ENCODE results near the gene TMEFF2.

TMEFF2 gene

GRCh38 chr2:192005211-192005610, 189.5 kb downstream of the TMEFF2 start:
- no peak for DNase-seq

GRCh38 chr2:192004188-192004963, 190.4 kb downstream of the TMEFF2 start:
- DNase-seq = no peak

GRCh38 chr2:192002418-192002817, 192.3 kb downstream of the TMEFF2 start:
- DNase-seq = no peak

- DNase-seq = peak; percentile 80 to 91
Observed at GRCh38 chr2:192000196-192000980, 194.3 kb downstream of the TMEFF2 start.

- no peak for DNase-seq
Observed at GRCh38 chr2:191999101-191999841, 195.5 kb downstream of the TMEFF2 start.

GRCh38 chr2:191995285-191995684, 199.4 kb downstream of the TMEFF2 start:
- no peak for DNase-seq

GRCh38 chr2:191994749-191995148, 200.0 kb downstream of the TMEFF2 start:
- no peak for DNase-seq

- DNase-seq = no peak
Observed at GRCh38 chr2:191991442-191991841, 203.3 kb downstream of the TMEFF2 start.

- DNase-seq = no peak
Observed at GRCh38 chr2:191985740-191986139, 209.0 kb downstream of the TMEFF2 start.

GRCh38 chr2:191983591-191983990, 211.1 kb downstream of the TMEFF2 start:
- DNase-seq = no peak

- no peak for DNase-seq
Observed at GRCh38 chr2:191983186-191983585, 211.5 kb downstream of the TMEFF2 start.

GRCh38 chr2:191981706-191982105, 213.0 kb downstream of the TMEFF2 start:
- no peak for DNase-seq

- DNase-seq = no peak
Observed at GRCh38 chr2:191980483-191980882, 214.2 kb downstream of the TMEFF2 start.

GRCh38 chr2:191979221-191979730, 215.5 kb downstream of the TMEFF2 start:
- DNase-seq = no peak

GRCh38 chr2:191977754-191978153, 217.0 kb downstream of the TMEFF2 start:
- no peak for DNase-seq

GRCh38 chr2:191976436-191976835, 218.3 kb downstream of the TMEFF2 start:
- DNase-seq = no peak

GRCh38 chr2:191974676-191975075, 220.1 kb downstream of the TMEFF2 start:
- DNase-seq = no peak

GRCh38 chr2:191970867-191971266, 223.9 kb downstream of the TMEFF2 start:
- DNase-seq = no peak

- no peak for DNase-seq
Observed at GRCh38 chr2:191968120-191968519, 226.6 kb downstream of the TMEFF2 start.

GRCh38 chr2:191965733-191966132, 229.0 kb downstream of the TMEFF2 start:
- DNase-seq = no peak

GRCh38 chr2:191961556-191961955, 233.2 kb downstream of the TMEFF2 start:
- DNase-seq = no peak

GRCh38 chr2:191959209-191959608, 235.5 kb downstream of the TMEFF2 start:
- peak in 1 of 2 experiments; percentile 3 for DNase-seq
